ENCODE measurements around the gene TAS2R40. TPM values are rescaled to one million over a fixed set of nuclear protein-coding genes. Genes with fewer than 3 reads are reported as not detected.

Gene TAS2R40
- total RNA-seq, 6 experiments from 2014 or later: not detected

- TF ChIP-seq, protein P1, sequence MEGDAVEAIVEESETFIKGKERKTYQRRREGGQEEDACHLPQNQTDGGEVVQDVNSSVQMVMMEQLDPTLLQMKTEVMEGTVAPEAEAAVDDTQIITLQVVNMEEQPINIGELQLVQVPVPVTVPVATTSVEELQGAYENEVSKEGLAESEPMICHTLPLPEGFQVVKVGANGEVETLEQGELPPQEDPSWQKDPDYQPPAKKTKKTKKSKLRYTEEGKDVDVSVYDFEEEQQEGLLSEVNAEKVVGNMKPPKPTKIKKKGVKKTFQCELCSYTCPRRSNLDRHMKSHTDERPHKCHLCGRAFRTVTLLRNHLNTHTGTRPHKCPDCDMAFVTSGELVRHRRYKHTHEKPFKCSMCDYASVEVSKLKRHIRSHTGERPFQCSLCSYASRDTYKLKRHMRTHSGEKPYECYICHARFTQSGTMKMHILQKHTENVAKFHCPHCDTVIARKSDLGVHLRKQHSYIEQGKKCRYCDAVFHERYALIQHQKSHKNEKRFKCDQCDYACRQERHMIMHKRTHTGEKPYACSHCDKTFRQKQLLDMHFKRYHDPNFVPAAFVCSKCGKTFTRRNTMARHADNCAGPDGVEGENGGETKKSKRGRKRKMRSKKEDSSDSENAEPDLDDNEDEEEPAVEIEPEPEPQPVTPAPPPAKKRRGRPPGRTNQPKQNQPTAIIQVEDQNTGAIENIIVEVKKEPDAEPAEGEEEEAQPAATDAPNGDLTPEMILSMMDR (IDR thresholded peaks at IDR 0.05): no peak
- Mint-ChIP-seq H3K4me1 (ENCODE audit: low read depth) (peaks cover 18% of the 10 kb centered on the region), H3K27ac (no peak overlapping the region), H3K36me3 (ENCODE audit: low read depth) (peaks cover 13% of the 10 kb centered on the region), H3K27me3 (ENCODE audit: insufficient read depth) (peaks cover 6% of the 10 kb centered on the region; the same call in 1 of the 2 replicates), H3K9me3 (peaks cover 13% of the 10 kb centered on the region), H3K4me3 (no peak overlapping the region)
- no peak for DNase-seq
Measured at GRCh38 chr7:143235561-143235960, 13.7 kb downstream of the TAS2R40 start.

DNA sequence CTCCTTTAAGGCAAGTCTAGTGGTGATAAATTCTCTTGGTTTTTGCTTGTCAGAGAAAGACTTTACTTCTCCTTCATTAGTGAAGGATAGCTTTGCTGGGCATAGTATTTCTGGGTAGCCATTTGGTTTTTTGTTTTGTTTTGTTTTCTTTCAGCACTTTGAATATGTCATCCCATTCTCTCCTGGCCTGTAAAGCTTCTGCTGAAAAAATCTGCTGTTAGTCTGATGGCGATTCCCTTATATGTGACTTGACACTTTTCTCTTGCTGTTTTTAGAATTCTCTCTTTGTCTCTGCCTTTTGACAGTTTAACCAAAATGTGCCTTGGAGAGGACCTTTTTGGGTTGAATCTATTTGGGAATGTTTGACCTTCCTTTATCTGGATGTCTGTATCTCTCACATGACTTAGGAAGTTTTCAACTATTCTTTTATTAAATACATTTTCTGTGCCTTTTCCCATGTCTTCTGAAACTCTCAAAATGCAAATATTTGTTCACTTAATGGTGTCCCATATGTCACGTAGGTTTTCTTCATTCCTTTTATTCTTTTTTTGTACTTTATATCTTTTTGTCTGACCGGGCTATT, 14.7 kb downstream of the TAS2R40 start:
- Mint-ChIP-seq H3K4me3 (no peak overlapping the region), H3K27ac (no peak overlapping the region), H3K4me1 (ENCODE audit: low read depth) (peaks cover 23% of the 10 kb centered on the region), H3K9me3 (peaks cover 13% of the 10 kb centered on the region), H3K36me3 (ENCODE audit: low read depth) (peaks cover 13% of the 10 kb centered on the region), H3K27me3 (ENCODE audit: insufficient read depth) (peaks cover 6% of the 10 kb centered on the region; the same call in 1 of the 2 replicates)
- TF ChIP-seq, protein P1 (IDR thresholded peaks at IDR 0.05): no peak
- no peak for DNase-seq

DNA sequence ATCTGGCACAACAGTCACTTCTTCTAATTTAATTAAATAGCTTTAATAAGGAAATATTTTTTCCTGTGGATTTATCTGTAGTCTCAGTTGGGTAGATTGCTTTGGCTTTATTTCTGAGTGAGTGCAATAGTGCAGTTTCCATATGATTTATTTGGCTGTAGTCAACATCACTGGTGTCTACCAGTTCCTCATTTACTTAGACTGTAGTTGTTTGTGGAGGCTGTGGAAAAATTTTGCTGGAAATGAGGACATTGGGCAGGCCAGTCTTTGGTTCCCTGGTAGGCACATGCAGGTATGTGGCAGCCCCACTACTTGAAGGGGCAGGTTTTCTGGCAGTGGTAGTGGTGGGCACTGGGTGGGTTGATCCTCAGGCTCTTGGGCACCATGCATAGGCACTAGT, 15.5 kb downstream of the TAS2R40 start:
- Mint-ChIP-seq H3K4me1 (ENCODE audit: low read depth) (peaks cover 23% of the 10 kb centered on the region), H3K9me3 (peaks cover 13% of the 10 kb centered on the region), H3K4me3 (no peak overlapping the region), H3K27me3 (ENCODE audit: insufficient read depth) (peaks cover 6% of the 10 kb centered on the region; the same call in 1 of the 2 replicates), H3K27ac (no peak overlapping the region), H3K36me3 (ENCODE audit: low read depth) (peaks cover 13% of the 10 kb centered on the region)
- TF ChIP-seq, protein P1 (IDR thresholded peaks at IDR 0.05): no peak
- DNase-seq: no peak

DNA sequence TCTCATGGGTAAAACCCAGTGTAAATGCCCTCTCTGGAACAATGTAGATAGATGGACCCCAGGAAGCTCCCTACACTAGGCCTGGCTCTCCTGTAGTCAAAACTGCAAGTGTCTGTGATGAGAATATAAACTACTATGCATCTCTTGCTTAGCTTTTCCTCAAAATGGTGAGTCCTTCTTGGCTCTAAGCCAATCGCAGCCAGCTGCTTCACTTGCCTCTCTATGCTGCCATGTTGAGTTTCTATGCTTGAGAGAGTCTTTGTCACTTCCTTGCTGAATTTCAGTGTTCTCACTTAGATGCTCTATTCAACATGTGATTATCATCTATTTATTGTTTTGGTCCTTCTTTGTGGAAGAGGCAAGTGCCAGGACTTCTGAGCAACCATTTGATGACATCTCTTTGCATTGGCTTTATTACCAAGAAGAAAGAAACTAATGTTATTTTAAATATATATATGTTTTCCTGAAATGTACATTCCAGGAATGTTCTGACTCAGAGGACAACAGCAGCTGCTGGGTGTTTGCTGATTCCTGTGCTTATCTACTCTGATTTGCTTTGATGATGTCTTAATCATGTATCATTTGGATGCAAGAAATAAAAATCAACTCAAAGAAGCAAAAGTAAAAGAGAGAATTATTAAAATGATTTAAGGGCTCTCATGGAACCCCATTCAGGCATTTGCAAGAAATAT, 16.6 kb downstream of the TAS2R40 start:
- Mint-ChIP-seq H3K36me3 (ENCODE audit: low read depth) (peaks cover 13% of the 10 kb centered on the region), H3K27me3 (ENCODE audit: insufficient read depth) (peaks cover 7% of the 10 kb centered on the region; the same call in 1 of the 2 replicates), H3K9me3 (peaks cover 13% of the 10 kb centered on the region), H3K4me3 (no peak overlapping the region), H3K4me1 (ENCODE audit: low read depth) (peaks cover 23% of the 10 kb centered on the region), H3K27ac (no peak overlapping the region)
- TF ChIP-seq, protein P1 (IDR thresholded peaks at IDR 0.05): no peak
- no peak for DNase-seq

DNA sequence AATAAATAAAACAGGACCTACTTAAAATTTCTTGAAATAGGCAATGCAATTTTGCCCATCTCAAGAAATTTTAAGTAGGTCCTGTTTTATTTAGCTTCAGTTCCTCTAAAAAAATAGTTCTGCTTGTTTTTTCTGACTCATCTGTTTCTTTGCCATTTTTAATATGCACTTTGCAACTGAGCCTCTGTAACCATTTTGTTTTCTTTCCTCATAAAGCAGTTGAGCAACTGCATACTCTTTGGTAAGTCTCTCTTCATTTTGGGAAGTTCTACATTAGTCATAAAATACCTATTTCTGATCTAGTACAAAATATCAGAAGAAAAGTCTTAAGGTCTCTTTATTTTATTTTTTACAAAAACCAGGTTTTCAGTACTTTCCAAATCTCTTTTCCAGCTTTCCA, 18.0 kb downstream of the TAS2R40 start:
- TF ChIP-seq, protein P1 (IDR thresholded peaks at IDR 0.05): no peak
- H3K27me3 Mint-ChIP-seq (ENCODE audit: insufficient read depth): peaks cover 8% of the 10 kb centered on the region; the same call in 1 of the 2 replicates
- H3K27ac Mint-ChIP-seq: peak overlapping the region; percentile 53; the same call in 1 of the 2 replicates
- H3K4me1 Mint-ChIP-seq (ENCODE audit: low read depth): peaks cover 25% of the 10 kb centered on the region
- peak; percentile 14 for DNase-seq
- peaks cover 13% of the 10 kb centered on the region for H3K9me3 Mint-ChIP-seq
- peaks cover 13% of the 10 kb centered on the region for H3K36me3 Mint-ChIP-seq (ENCODE audit: low read depth)
- 0 out of 2 replicates have a peak overlapping the region, but pooled peaks have one; percentile 40 for H3K4me3 Mint-ChIP-seq
